Loucy (cell line): ENCODE results near the gene PPP2R5B.

Experiments used
- H2AFZ ChIP-seq: fragments of 200-600 bp; sonication (generic); 2 replicates; pipeline ENCODE4 v1.6.0; 2016; ENCODE audit warnings: antibody characterized with exemption, mild to moderate bottlenecking, low read length, moderate library complexity
- H3F3A ChIP-seq: fragments of 200-600 bp; 2 replicates; pipeline ENCODE4 v1.6.0; 2016; ENCODE audit warnings: antibody characterized with exemption, low read depth, mild to moderate bottlenecking
- H3K27me3 ChIP-seq: fragments of 200-600 bp; sonication (generic); 2 replicates; pipeline ENCODE4 v1.6.1; 2014; ENCODE audit warnings: low read length, mild to moderate bottlenecking; ENCODE audit not compliant: insufficient read depth, poor library complexity, severe bottlenecking
- H3K36me3 ChIP-seq: fragments of 200-600 bp; sonication (generic); 2 replicates; pipeline ENCODE4 v1.6.1; 2016; ENCODE audit warnings: low read length; ENCODE audit not compliant: insufficient read depth
- H3K4me1 ChIP-seq: fragments of 200-600 bp; sonication (generic); 2 replicates; pipeline ENCODE4 v1.5.1; 2014; ENCODE audit warnings: low read length, mild to moderate bottlenecking; ENCODE audit not compliant: insufficient read depth, poor library complexity, severe bottlenecking
- H3K4me2 ChIP-seq: fragments of 200-600 bp; sonication (generic); 2 replicates; pipeline ENCODE4 v1.6.0; 2014; ENCODE audit warnings: antibody characterized with exemption, low read length, low read depth, mild to moderate bottlenecking; ENCODE audit not compliant: poor library complexity, severe bottlenecking
- H3K4me3 ChIP-seq: fragments of 200-600 bp; sonication (generic); 2 replicates; pipeline ENCODE4 v1.5.1; 2014; ENCODE audit warnings: low read length, mild to moderate bottlenecking, mixed read lengths; ENCODE audit not compliant: poor library complexity, severe bottlenecking
- H3K79me2 ChIP-seq: fragments of 200-600 bp; sonication (generic); 2 replicates; pipeline ENCODE4 v1.6.1; 2014; ENCODE audit warnings: low read length; ENCODE audit not compliant: insufficient read depth
- H3K9ac ChIP-seq: fragments of 200-600 bp; sonication (generic); 2 replicates; pipeline ENCODE4 v1.6.0; 2014; ENCODE audit warnings: mild to moderate bottlenecking, low read depth, low read length, moderate library complexity; ENCODE audit not compliant: poor library complexity, severe bottlenecking
- H3K9me2 ChIP-seq: fragments of 200-600 bp; sonication (generic); replicated peaks from 2 replicates; pipeline ENCODE4 v1.6.1; 2016; ENCODE audit warnings: low read depth, low read length, mixed read lengths
- H3K9me3 ChIP-seq: fragments of 200-600 bp; sonication (generic); 2 replicates; pipeline ENCODE4 v1.6.1; 2014; ENCODE audit warnings: mild to moderate bottlenecking, antibody characterized with exemption, low read length, low read depth; ENCODE audit not compliant: insufficient read depth
- H4K20me1 ChIP-seq: fragments of 200-600 bp; sonication (generic); 2 replicates; pipeline ENCODE4 v1.6.0; 2014; ENCODE audit warnings: antibody characterized with exemption, low read length, mild to moderate bottlenecking; ENCODE audit not compliant: insufficient read depth, poor library complexity, severe bottlenecking
- CTCF ChIP-seq: fragments of 200-600 bp; sonication (generic); conservative IDR thresholded peaks from 2 replicates; pipeline ENCODE4 v1.5.1; 2014; ENCODE audit warnings: mild to moderate bottlenecking, antibody characterized with exemption, low read length
- EZH2phosphoT487 ChIP-seq: fragments of 200-600 bp; IDR thresholded peaks from 2 replicates; pipeline ENCODE4 v1.6.1; 2018; ENCODE audit warnings: antibody characterized with exemption, mild to moderate bottlenecking, moderate library complexity, borderline replicate concordance

Gene PPP2R5B

GRCh38 chr11:64933935-64934681, 9.6 kb downstream of the PPP2R5B start:
- no peaks in the 10 kb centered on the region for H3K9me2 ChIP-seq
- no peak overlapping the region for H3K4me2 ChIP-seq

GRCh38 chr11:64934682-64935358, 10.3 kb downstream of the PPP2R5B start:
- Histone ChIP-seq H3K9ac (no peak overlapping the region), H3K27me3 (no peaks in the 10 kb centered on the region), H2AFZ (no peak overlapping the region), H3K4me3 (no peak overlapping the region), H3K79me2 (no peaks in the 10 kb centered on the region), H3K9me2 (no peaks in the 10 kb centered on the region), H3K36me3 (no peaks in the 10 kb centered on the region), H3F3A (no peaks in the 10 kb centered on the region), H4K20me1 (no peaks in the 10 kb centered on the region), H3K4me2 (no peak overlapping the region), H3K4me1 (no peaks in the 10 kb centered on the region), H3K9me3 (no peaks in the 10 kb centered on the region)
- TF ChIP-seq EZH2phosphoT487 = no peak
- TF ChIP-seq CTCF = no peak

More at GRCh38 chr11:64933935-64934681, 9.6 kb downstream of the PPP2R5B start:
- no peak overlapping the region for H3K9ac ChIP-seq
- TF ChIP-seq EZH2phosphoT487 = no peak
- TF ChIP-seq CTCF = no peak
- no peaks in the 10 kb centered on the region for H3K27me3 ChIP-seq
- no peaks in the 10 kb centered on the region for H3K79me2 ChIP-seq
- H3K4me1 ChIP-seq = no peaks in the 10 kb centered on the region
- no peaks in the 10 kb centered on the region for H3K9me3 ChIP-seq
- no peak overlapping the region for H2AFZ ChIP-seq
- H3F3A ChIP-seq = no peaks in the 10 kb centered on the region
- no peak overlapping the region for H3K4me3 ChIP-seq
- no peaks in the 10 kb centered on the region for H4K20me1 ChIP-seq
- H3K36me3 ChIP-seq = no peaks in the 10 kb centered on the region

GRCh38 chr11:64935359-64936081, 11.0 kb downstream of the PPP2R5B start, which contains the start of gene GPHA2:
Gene GPHA2 (minus strand): TSS chr11:64935893. CDS start chr11:64935460, 433 bp downstream.
- no peak within 1 kb of the TSS for H3K9ac ChIP-seq
- no peaks in the 10 kb centered on the region for H3K79me2 ChIP-seq
- no peak within 1 kb of the TSS for H3K4me3 ChIP-seq
- H4K20me1 ChIP-seq = no peaks in the 10 kb centered on the region
- no peaks in the 10 kb centered on the region for H3K27me3 ChIP-seq
- no peaks in the 10 kb centered on the region for H3K36me3 ChIP-seq
- H3F3A ChIP-seq = no peaks in the 10 kb centered on the region
- no peaks in the 10 kb centered on the region for H3K9me3 ChIP-seq
- H2AFZ ChIP-seq = no peak within 1 kb of the TSS
- no peak within 1 kb of the TSS for H3K4me2 ChIP-seq
- H3K4me1 ChIP-seq = no peaks in the 10 kb centered on the region
- no peaks in the 10 kb centered on the region for H3K9me2 ChIP-seq
- TF ChIP-seq EZH2phosphoT487 = no peak
- TF ChIP-seq CTCF = no peak
